Measurements from ENCODE around the gene FBXW12. TPM values are rescaled to one million over a fixed set of nuclear protein-coding genes. Genes with fewer than 3 reads are reported as not detected.
A peak's percentile ranks its signal among the peaks of the same experiment; 100 is the strongest.

The FBXW12 gene
- total RNA-seq, 4 donors from 2014 or later: not detected

GRCh38 chr3:48402281-48402732 lies 30.3 kb downstream of the FBXW12 start:
- intact Hi-C loops (cut with DNase I; ENCODE audit: low total_unique reads): no loop called here
- DNase-seq (ENCODE audit: low spot score in 2 of 2): peak; percentile 93 to 98
- no peak for TF ChIP-seq POLR2A (IDR thresholded peaks at IDR 0.05)
- no peak for TF ChIP-seq CTCF (IDR thresholded peaks at IDR 0.05)
- WGBS, 2 donors: 9 to 23% methylated on average over 5 to 8 of the region's 8 CpGs
- H3K4me3 ChIP-seq (ENCODE audit: low read depth, poor library complexity, severe bottlenecking): no peak overlapping the region

- peak in 1 of 2 donors; percentile 13 for DNase-seq (ENCODE audit: low spot score in 2 of 2)
- no peak overlapping the region for H3K4me3 ChIP-seq (ENCODE audit: low read depth, poor library complexity, severe bottlenecking)
- TF ChIP-seq CTCF (IDR thresholded peaks at IDR 0.05) (no peak), POLR2A (IDR thresholded peaks at IDR 0.05) (no peak)
- intact Hi-C loops (cut with DNase I; ENCODE audit: low total_unique reads): no loop called here
- WGBS, 2 donors: 55 to 72% methylated on average over 3 of the region's 3 CpGs
These were observed 30.9 kb downstream of the FBXW12 start for GRCh38 chr3:48402907-48403306.

GRCh38 chr3:48403533-48404439 lies 31.8 kb downstream of the FBXW12 start:
- H3K4me3 ChIP-seq (ENCODE audit: low read depth, poor library complexity, severe bottlenecking): no peak overlapping the region
- 81 to 88% methylated on average over 10 to 12 of the region's 15 CpGs for WGBS, 2 donors
- intact Hi-C loops (cut with DNase I; ENCODE audit: low total_unique reads): no loop called here
- no peak for TF ChIP-seq CTCF (IDR thresholded peaks at IDR 0.05)
- no peak for TF ChIP-seq POLR2A (IDR thresholded peaks at IDR 0.05)
- peak; percentile 15 to 82 for DNase-seq (ENCODE audit: low spot score in 2 of 2)

GRCh38 chr3:48404440-48405342 lies 32.7 kb downstream of the FBXW12 start:
- DNase-seq (ENCODE audit: low spot score in 2 of 2): peak; percentile 14 to 85
- H3K4me3 ChIP-seq (ENCODE audit: low read depth, poor library complexity, severe bottlenecking): no peak overlapping the region
- intact Hi-C loops (cut with DNase I; ENCODE audit: low total_unique reads): no loop called here
- 79 to 84% methylated on average over 19 to 21 of the region's 21 CpGs for WGBS, 2 donors
- TF ChIP-seq POLR2A (IDR thresholded peaks at IDR 0.05): no peak
- TF ChIP-seq CTCF (IDR thresholded peaks at IDR 0.05): no peak

GRCh38 chr3:48405343-48405881 lies 33.4 kb downstream of the FBXW12 start:
- WGBS, 2 donors: 77 to 79% methylated on average over 12 to 13 of the region's 13 CpGs
- DNase-seq (ENCODE audit: low spot score in 2 of 2): peak; percentile 14 to 84
- H3K4me3 ChIP-seq (ENCODE audit: low read depth, poor library complexity, severe bottlenecking): no peak overlapping the region
- TF ChIP-seq POLR2A (IDR thresholded peaks at IDR 0.05) (no peak), CTCF (IDR thresholded peaks at IDR 0.05) (no peak)
- intact Hi-C loops (cut with DNase I; ENCODE audit: low total_unique reads): no loop called here

Data from lower leg skin (tissue), 4 donors.